HG03342 (cell line): ENCODE results near the gene EFNA4.

ENCODE experiments used
- ATAC-seq: cut with Tn5 transposase; IDR thresholded peaks from one replicate; pipeline ENCODE4 v1.9.1; 2021; ENCODE audit warnings: mild to moderate bottlenecking, moderate library complexity; ENCODE audit not compliant: unreplicated experiment

The EFNA4 gene

GRCh38 chr1:155085504-155086127 lies 22.1 kb downstream of the EFNA4 start:
- ATAC-seq, result no peak

DNA sequence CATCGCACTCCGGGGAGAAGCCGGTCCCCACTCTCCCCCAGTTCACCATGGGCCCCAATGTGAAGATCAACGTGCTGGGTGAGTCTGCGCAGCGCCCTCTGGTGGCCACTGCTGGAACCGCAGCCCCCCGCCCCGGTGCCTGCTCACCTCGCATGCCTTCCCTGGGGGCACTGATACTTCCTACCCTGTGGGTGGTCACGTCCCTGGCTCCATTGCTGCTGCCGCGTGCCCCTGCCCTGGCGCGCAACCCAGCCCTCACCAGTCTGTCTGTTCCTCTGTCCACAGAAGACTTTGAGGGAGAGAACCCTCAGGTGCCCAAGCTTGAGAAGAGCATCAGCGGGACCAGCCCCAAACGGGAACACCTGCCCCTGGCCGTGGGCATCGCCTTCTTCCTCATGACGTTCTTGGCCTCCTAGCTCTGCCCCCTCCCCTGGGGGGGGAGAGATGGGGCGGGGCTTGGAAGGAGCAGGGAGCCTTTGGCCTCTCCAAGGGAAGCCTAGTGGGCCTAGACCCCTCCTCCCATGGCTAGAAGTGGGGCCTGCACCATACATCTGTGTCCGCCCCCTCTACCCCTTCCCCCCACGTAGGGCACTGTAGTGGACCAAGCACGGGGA lies 22.7 kb downstream of the EFNA4 start:
- no peak for ATAC-seq

DNA sequence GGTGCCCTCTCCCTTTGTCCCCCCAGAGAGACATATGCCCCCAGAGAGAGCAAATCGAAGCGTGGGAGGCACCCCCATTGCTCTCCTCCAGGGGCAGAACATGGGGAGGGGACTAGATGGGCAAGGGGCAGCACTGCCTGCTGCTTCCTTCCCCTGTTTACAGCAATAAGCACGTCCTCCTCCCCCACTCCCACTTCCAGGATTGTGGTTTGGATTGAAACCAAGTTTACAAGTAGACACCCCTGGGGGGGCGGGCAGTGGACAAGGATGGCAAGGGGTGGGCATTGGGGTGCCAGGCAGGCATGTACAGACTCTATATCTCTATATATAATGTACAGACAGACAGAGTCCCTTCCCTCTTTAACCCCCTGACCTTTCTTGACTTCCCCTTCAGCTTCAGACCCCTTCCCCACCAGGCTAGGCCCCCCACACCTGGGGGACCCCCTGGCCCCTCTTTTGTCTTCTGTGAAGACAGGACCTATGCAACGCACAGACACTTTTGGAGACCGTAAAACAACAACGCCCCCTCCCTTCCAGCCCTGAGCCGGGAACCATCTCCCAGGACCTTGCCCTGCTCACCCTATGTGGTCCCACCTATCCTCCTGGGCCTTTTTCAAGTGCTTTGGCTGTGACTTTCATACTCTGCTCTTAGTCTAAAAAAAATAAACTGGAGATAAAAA lies 23.5 kb downstream of the EFNA4 start:
- no peak for ATAC-seq

- no peak for ATAC-seq
These were observed 27.8 kb downstream of the EFNA4 start for GRCh38 chr1:155091071-155092051.

GRCh38 chr1:155092131-155092530 lies 28.6 kb downstream of the EFNA4 start:
- ATAC-seq, result no peak

DNA sequence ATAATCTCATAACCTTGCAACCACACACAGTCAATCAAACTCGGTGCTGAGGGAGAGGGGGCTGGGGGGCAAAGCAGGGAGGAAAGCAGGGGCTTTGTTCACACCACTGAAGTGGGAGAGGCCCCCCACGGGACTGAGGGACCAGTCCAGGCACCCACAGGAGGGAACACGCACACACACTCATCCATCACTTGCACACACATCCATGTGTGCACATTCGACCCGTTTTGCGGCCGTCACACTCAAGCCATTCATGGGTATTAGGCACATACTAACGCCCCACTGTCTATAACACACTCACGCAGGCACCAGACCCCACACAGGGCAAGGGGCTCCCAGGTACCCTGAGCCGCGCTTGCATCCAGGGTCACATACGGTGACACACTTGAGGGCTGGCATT lies 29.1 kb downstream of the EFNA4 start:
- ATAC-seq, result no peak

GRCh38 chr1:155093911-155094621 lies 30.5 kb downstream of the EFNA4 start:
- ATAC-seq, result no peak

GRCh38 chr1:155094622-155094948 lies 31.0 kb downstream of the EFNA4 start:
- no peak for ATAC-seq

- no peak for ATAC-seq
These were observed 35.8 kb downstream of the EFNA4 start for GRCh38 chr1:155099331-155099730.

GRCh38 chr1:155103325-155103724 lies 39.8 kb downstream of the EFNA4 start:
- ATAC-seq, result no peak

DNA sequence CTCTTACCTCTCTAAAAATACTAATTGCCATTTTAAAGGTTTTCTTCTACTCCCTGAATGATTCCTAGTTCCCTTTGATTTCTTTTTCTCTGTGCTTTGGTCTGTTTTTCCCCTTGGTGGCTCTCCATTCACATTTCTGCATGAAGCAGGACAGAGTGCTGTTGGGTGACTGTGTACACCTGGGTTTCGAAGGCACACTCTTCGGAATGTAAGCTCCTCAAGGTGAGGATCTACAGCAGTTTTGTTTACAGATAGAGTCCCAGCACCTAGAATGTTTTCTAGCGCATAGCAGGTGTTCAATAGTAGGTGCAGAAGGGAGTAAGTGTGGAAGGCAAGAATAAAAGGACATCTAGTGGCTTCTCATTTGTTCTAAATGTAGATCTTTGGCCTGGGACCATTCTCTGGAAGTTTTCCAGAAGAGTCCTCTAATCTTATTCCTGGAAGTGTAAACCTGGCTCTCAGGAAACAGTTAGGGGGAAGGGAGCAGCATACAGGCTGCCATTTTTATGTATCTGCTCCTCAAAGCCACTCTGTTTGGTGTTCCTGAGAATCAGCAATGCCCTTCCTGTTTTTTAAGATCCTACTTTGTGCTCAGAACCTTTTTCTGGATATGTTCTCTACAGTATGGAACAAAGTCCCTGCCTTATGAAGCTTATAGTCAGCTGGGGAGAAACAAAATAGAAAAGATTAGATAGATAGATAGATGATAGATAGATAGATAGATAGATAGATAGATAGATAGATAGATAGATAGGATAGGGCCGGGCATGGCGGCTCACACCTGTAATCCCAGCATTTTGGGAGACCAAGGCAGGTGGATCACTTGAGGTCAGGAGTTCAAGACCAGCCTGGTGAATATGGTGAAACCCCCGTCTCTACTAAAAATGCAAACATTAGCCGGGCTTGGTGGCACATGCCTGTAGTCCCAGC lies 41.3 kb downstream of the EFNA4 start:
- no peak for ATAC-seq

DNA sequence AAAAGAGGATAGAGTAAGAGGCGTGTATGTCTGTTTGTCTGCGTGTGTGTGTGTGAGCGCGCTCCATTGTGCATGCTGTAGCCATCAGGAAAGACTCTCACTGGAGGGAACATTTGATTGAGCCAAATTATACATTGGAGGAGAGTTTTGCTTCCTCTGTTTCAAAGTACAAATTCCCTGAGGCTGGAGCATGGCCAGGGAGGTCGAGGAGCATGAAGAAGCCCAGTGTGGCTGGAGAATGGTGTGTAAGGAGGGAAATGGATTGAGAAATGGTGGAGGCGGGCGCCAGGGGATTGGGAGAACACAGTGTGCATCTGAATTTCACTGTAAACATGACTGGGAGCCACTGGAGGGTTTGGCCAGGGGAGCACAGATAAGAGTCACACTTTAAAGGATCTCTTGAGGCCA lies 42.1 kb downstream of the EFNA4 start:
- no peak for ATAC-seq

DNA sequence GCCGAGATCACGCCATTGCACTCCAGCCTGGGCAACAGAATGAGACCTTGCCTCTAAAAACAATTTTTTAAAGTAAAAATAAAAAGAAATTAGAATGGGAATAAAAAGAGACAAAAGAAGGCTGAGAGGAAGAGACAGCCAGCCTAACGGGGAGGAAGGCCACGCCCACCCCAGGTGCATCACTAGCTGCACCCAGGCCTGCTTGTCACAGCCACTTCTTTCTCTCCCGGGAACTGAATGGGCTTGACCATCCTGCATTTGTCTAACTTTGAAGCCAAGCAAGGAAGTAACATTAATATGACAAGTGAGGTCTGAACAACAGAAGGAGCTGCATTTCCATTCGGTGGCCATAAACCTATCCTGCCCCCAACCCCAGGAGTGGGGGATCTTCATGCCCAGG lies 43.3 kb downstream of the EFNA4 start:
- no peak for ATAC-seq

DNA sequence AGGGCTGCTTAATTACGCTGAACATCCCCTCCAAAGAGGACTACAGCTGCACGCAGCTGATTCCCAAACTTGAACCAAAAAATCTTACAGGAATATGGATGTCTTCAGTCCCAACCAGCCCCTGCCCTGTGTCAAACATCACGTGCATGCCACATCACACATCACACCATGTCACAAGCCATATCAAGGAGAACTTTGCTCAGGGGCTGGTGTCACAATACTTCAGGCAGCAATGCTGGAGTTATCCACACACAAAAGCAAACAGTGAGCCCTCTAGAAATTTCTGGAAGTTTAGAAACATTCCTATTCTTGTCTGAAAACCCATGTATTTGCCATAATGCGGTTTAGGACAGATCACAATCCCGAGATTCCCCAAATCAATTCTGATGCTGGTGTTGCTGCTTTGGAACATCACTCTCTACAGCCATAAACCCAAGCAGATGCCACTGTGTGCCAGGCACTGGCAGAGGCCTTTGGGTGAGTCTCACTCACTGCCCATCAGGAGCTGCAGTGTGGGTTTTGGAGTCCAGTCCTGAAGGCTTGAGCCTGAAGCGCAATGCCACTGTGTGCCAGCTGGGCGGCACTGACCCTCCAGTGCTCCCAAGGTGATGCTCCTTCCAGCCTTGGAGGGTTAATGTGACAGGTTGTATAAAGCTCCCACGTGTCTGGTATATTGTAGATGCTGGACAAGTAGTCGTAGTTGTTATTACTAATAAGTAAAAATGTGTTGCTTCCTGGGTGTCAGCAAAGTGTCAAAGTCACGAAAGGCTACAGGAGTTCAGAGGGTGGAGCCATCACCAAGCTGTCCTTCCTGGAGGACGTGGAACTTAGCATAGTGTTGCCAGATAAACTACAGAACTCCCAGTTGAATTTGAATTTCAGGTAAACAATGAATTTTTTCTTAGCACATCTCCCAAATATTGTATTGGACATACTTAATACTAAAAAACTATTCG lies 44.0 kb downstream of the EFNA4 start:
- no peak for ATAC-seq

DNA sequence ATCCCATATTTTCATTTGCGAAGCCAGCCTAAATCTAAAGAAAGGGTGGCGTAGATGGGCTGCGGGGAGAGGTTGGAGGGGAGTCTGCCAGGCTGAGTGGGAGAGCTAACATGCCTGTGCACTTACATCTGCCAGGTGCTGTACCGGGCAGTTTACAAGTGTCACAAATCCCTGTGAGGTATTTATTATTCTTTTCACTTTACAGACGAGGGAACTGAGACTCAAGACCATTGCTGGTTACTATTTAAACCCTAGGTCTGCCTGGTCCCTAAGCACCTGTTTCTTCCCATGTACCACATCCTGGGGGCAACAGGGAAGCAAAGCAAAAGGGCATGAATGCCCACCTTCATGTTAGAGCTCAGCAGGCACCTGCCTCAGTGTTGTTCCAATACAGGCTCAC lies 44.8 kb downstream of the EFNA4 start:
- no peak for ATAC-seq

DNA sequence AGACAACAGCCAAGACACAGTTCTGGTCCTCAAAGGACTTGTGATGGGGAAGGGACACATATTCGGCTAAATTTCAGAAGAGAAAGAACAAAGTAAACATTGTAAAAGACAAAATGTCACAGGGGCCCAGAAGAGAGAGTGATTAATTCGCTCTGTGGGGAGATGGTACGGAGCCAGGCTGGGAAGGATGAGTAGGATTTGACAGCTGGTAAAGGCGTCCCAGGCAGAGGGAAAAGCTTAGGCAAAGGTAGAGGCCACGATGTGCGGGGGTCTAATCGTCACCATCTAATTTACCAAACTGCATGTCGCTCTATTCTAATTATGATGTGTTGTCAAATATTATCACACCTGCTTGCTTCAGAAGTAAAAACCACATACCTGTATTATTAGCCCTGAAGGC lies 46.8 kb downstream of the EFNA4 start:
- ATAC-seq, result no peak

DNA sequence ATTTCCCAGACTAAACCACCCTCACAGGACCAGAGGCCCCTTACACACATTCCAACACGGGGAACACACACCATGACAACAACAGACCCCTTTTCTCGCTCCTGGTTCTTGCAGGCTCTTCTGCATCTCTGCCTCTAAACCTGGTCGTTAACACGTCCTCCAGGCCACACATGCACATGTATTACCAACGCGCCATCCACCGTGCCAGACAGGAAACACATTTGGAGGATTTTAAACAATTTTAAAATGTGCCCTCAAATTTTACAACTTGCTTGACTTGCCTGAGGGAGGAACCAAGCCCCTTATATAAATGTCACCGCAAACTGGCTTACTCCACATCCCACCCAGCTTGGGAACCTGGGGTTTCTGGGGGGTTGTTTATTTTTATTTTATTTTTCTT lies 47.3 kb downstream of the EFNA4 start:
- ATAC-seq, result no peak

GRCh38 chr1:155113450-155113980 lies 50.0 kb downstream of the EFNA4 start:
- ATAC-seq, result no peak
